ENCODE measurements around the gene DIPK1A. TPM values are rescaled to one million over a fixed set of nuclear protein-coding genes. Genes with fewer than 3 reads are reported as not detected.

The DIPK1A gene
- total RNA-seq, 1 donor from 2014 or later, result 4.6 TPM

DNA sequence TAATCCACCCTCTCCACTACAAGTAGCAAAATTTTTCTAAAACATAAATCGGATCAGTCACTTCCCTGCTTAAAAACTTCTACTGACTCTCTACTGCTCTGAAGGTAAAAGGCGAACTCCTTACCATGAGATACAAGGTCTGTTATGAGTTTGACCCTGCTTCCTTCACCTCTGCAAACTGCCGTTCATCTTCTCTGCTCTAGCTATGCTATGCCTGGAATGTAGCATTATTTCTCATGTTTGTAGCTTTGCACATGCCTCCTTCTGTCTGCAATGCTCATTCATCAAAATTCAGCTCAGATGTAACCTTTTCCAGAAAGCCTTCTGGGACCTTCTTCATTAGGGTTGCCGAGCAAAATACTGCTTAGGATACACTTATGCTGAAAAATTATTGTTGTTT, 98.7 kb downstream of the DIPK1A start:
- Histone ChIP-seq H3K4me3 (no peak overlapping the region), H3K4me1 (no peaks in the 10 kb centered on the region), H3K27ac (no peak overlapping the region), H3K9me3 (no peaks in the 10 kb centered on the region), H3K36me3 (no peaks in the 10 kb centered on the region), H3K27me3 (no peaks in the 10 kb centered on the region)
- DNase-seq (no peak), ATAC-seq (no peak)
- TF ChIP-seq CTCF (IDR thresholded peaks at IDR 0.05), result no peak
- intact Hi-C loops (cut with DNase I), result no loop called here

GRCh38 chr1:92859400-92860039, 101.7 kb downstream of the DIPK1A start:
- H3K36me3 ChIP-seq, result no peaks in the 10 kb centered on the region
- intact Hi-C loops (cut with DNase I), result loop anchor here (10.0 kb wide), 1 partner anchor 135 kb away; no protein-coding TSS in a partner anchor
- H3K4me3 ChIP-seq, result peak overlapping the region; percentile 3
- H3K4me1 ChIP-seq, result no peaks in the 10 kb centered on the region
- ATAC-seq (no peak), DNase-seq (no peak)
- no peak for TF ChIP-seq CTCF (IDR thresholded peaks at IDR 0.05)
- no peak overlapping the region for H3K27ac ChIP-seq
- H3K9me3 ChIP-seq, result no peaks in the 10 kb centered on the region
- H3K27me3 ChIP-seq, result no peaks in the 10 kb centered on the region

GRCh38 chr1:92858564-92859399, 102.5 kb downstream of the DIPK1A start:
- Histone ChIP-seq H3K4me1 (no peaks in the 10 kb centered on the region), H3K4me3 (peak overlapping the region; percentile 3), H3K9me3 (no peaks in the 10 kb centered on the region), H3K27me3 (no peaks in the 10 kb centered on the region), H3K36me3 (no peaks in the 10 kb centered on the region), H3K27ac (no peak overlapping the region)
- peak; percentile 96 for TF ChIP-seq CTCF (IDR thresholded peaks at IDR 0.05)
- ATAC-seq (peak; percentile 97), DNase-seq (no peak)
- intact Hi-C loops (cut with DNase I), result loop anchor here (10.0 kb wide), 1 partner anchor 136 kb away; no protein-coding TSS in a partner anchor

GRCh38 chr1:92857817-92858216, 103.4 kb downstream of the DIPK1A start:
- DNase-seq (no peak), ATAC-seq (no peak)
- Histone ChIP-seq H3K9me3 (no peaks in the 10 kb centered on the region), H3K36me3 (no peaks in the 10 kb centered on the region), H3K27ac (no peak overlapping the region), H3K4me3 (no peak overlapping the region), H3K27me3 (no peaks in the 10 kb centered on the region), H3K4me1 (peaks cover 1% of the 10 kb centered on the region)
- intact Hi-C loops (cut with DNase I), result loop anchor here (10.0 kb wide), 1 partner anchor 137 kb away; no protein-coding TSS in a partner anchor
- no peak for TF ChIP-seq CTCF (IDR thresholded peaks at IDR 0.05)

- no peak overlapping the region for H3K4me3 ChIP-seq
- H3K9me3 ChIP-seq, result no peaks in the 10 kb centered on the region
- ATAC-seq, result no peak
- H3K36me3 ChIP-seq, result no peaks in the 10 kb centered on the region
- no peaks in the 10 kb centered on the region for H3K27me3 ChIP-seq
- intact Hi-C loops (cut with DNase I), result loop anchor here (10.0 kb wide), 1 partner anchor 140 kb away; no protein-coding TSS in a partner anchor
- no peak overlapping the region for H3K27ac ChIP-seq
- no peak for TF ChIP-seq CTCF (IDR thresholded peaks at IDR 0.05)
- no peak for DNase-seq
- peaks cover 8% of the 10 kb centered on the region for H3K4me1 ChIP-seq
Observed at GRCh38 chr1:92855236-92855635, 106.0 kb downstream of the DIPK1A start.
